Measurements from ENCODE around the gene SLC22A3. TPM values are rescaled to one million over a fixed set of nuclear protein-coding genes. Genes with fewer than 3 reads are reported as not detected.

The SLC22A3 gene
- total RNA-seq, 1 donor from 2014 or later: 0.18 TPM

DNA sequence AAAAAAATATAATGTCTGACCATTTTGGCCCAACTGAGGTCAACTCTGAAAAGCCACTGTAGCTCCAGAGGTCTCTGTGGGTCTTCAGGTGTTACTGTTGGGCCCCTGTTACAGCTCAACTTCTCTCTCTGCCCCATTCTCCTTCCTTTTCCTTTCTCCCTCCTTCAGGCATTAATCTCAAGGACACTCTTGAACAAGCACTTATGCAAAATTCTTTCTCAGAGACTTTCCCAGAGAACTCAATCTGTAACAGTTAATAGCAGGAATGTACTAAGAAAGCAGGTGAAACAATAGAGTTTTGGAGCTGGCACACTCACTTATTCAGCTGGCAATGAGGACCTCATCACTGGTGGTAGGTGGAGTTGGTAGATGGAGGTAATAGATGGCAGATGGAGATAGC lies 31.9 kb upstream of the SLC22A3 start:
- TF ChIP-seq, protein P1, sequence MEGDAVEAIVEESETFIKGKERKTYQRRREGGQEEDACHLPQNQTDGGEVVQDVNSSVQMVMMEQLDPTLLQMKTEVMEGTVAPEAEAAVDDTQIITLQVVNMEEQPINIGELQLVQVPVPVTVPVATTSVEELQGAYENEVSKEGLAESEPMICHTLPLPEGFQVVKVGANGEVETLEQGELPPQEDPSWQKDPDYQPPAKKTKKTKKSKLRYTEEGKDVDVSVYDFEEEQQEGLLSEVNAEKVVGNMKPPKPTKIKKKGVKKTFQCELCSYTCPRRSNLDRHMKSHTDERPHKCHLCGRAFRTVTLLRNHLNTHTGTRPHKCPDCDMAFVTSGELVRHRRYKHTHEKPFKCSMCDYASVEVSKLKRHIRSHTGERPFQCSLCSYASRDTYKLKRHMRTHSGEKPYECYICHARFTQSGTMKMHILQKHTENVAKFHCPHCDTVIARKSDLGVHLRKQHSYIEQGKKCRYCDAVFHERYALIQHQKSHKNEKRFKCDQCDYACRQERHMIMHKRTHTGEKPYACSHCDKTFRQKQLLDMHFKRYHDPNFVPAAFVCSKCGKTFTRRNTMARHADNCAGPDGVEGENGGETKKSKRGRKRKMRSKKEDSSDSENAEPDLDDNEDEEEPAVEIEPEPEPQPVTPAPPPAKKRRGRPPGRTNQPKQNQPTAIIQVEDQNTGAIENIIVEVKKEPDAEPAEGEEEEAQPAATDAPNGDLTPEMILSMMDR (IDR thresholded peaks at IDR 0.05; ENCODE audit: unreplicated experiment): no peak
- H3K9me3 Mint-ChIP-seq (ENCODE audit: unreplicated experiment): peaks cover 10% of the 10 kb centered on the region
- no peak overlapping the region for H3K4me3 Mint-ChIP-seq (ENCODE audit: unreplicated experiment)
- no peak overlapping the region for H3K27ac Mint-ChIP-seq (ENCODE audit: unreplicated experiment)
- DNase-seq (ENCODE audit: low spot score): no peak
- H3K4me1 Mint-ChIP-seq (ENCODE audit: unreplicated experiment): no peaks in the 10 kb centered on the region
- H3K27me3 Mint-ChIP-seq (ENCODE audit: unreplicated experiment): no peaks in the 10 kb centered on the region
- peaks cover 6% of the 10 kb centered on the region for H3K36me3 Mint-ChIP-seq (ENCODE audit: low read depth, unreplicated experiment)

DNA sequence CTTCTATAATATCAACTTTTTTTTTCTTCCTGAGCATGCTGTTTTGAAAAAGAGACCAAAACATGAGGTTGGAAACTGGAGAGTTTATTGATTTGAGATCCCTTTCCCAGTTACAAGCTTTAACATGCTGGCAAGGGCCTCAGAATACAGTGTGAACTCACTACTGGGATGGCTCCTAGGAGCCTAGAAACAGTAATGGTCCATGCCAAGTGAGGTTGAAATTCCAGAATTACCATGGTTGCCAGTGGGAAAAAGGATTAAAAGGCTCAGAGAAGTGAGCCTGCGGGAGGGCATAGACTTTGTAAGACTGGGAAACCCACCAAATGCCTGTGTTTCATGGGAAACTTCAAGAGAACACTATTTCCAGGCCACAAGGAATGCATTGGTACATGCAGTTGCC lies 28.9 kb upstream of the SLC22A3 start:
- H3K4me1 Mint-ChIP-seq (ENCODE audit: unreplicated experiment): no peaks in the 10 kb centered on the region
- no peaks in the 10 kb centered on the region for H3K27me3 Mint-ChIP-seq (ENCODE audit: unreplicated experiment)
- no peak for DNase-seq (ENCODE audit: low spot score)
- no peaks in the 10 kb centered on the region for H3K9me3 Mint-ChIP-seq (ENCODE audit: unreplicated experiment)
- no peak overlapping the region for H3K4me3 Mint-ChIP-seq (ENCODE audit: unreplicated experiment)
- H3K27ac Mint-ChIP-seq (ENCODE audit: unreplicated experiment): no peak overlapping the region
- H3K36me3 Mint-ChIP-seq (ENCODE audit: low read depth, unreplicated experiment): peaks cover 3% of the 10 kb centered on the region
- TF ChIP-seq, protein P1 (IDR thresholded peaks at IDR 0.05; ENCODE audit: unreplicated experiment): no peak

DNA sequence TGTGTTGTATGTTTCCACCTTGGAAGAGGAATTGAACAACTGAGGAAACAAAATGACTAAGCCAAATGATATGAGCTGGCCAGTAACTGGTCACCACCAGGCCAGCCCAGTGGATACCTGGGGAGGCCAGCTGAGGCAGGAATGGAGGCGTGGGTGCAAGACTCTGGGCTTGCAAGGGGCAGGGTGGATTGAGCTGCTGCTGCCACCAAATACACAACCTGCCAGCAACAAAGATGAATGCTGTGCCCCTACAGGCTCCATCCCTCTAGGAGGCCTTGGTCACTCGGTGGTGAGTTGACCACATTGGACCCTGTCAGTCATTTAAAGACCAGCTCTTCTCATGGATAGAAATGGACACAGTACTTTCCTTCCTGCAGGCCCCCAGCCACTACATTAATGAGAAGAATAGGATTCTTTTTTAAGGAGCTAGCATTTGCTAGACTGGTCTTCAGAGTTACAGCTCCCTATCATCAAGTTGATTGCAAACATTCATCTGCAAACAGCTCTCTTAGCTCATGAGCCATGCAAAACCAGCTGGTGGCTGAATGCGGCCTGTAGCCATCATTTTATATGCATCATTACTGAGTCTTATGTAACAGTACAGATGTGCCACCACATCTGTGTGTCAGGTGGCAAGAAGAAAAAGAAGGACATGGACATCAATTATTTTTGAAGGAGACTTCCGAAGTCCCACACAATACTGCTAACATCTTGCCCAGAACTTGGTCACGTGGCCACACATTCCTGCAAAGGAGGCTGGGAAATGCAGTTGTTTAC lies 26.3 kb upstream of the SLC22A3 start:
- peaks cover 3% of the 10 kb centered on the region for H3K36me3 Mint-ChIP-seq (ENCODE audit: low read depth, unreplicated experiment)
- TF ChIP-seq, protein P1 (IDR thresholded peaks at IDR 0.05; ENCODE audit: unreplicated experiment): no peak
- H3K27me3 Mint-ChIP-seq (ENCODE audit: unreplicated experiment): no peaks in the 10 kb centered on the region

DNA sequence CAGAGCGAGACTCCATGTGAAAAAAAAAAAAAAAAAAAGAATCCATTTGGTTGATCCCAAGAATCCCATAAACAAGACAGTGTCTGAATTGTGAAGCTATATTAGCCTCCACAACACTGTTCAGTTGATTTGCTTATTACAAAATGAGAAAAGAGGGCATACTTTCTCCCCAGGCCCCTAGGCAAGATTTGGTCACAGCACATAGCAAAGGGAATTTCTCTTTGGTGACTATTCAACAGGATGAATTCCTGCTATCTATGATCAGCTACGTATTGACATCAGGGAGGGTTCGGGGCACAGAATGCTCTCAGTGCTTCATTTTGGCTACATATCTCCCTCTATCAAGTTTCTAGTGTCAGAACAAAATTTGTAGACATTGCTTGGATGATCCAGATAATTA lies 20.2 kb upstream of the SLC22A3 start:
- Mint-ChIP-seq H3K4me1 (ENCODE audit: unreplicated experiment) (no peaks in the 10 kb centered on the region), H3K9me3 (ENCODE audit: unreplicated experiment) (no peaks in the 10 kb centered on the region), H3K36me3 (ENCODE audit: low read depth, unreplicated experiment) (no peaks in the 10 kb centered on the region), H3K27ac (ENCODE audit: unreplicated experiment) (no peak overlapping the region), H3K27me3 (ENCODE audit: unreplicated experiment) (no peaks in the 10 kb centered on the region), H3K4me3 (ENCODE audit: unreplicated experiment) (no peak overlapping the region)
- DNase-seq (ENCODE audit: low spot score): no peak
- TF ChIP-seq, protein P1 (IDR thresholded peaks at IDR 0.05; ENCODE audit: unreplicated experiment): no peak

More for the DNA sequence above, 26.3 kb upstream of the SLC22A3 start:
- H3K4me3 Mint-ChIP-seq (ENCODE audit: unreplicated experiment): no peak overlapping the region
- H3K9me3 Mint-ChIP-seq (ENCODE audit: unreplicated experiment): no peaks in the 10 kb centered on the region
- no peaks in the 10 kb centered on the region for H3K4me1 Mint-ChIP-seq (ENCODE audit: unreplicated experiment)
- no peak overlapping the region for H3K27ac Mint-ChIP-seq (ENCODE audit: unreplicated experiment)
- no peak for DNase-seq (ENCODE audit: low spot score)

GRCh38 chr6:160328447-160328846 lies 19.7 kb upstream of the SLC22A3 start:
- Mint-ChIP-seq H3K4me3 (ENCODE audit: unreplicated experiment) (no peak overlapping the region), H3K27me3 (ENCODE audit: unreplicated experiment) (no peaks in the 10 kb centered on the region), H3K27ac (ENCODE audit: unreplicated experiment) (no peak overlapping the region), H3K4me1 (ENCODE audit: unreplicated experiment) (no peaks in the 10 kb centered on the region), H3K36me3 (ENCODE audit: low read depth, unreplicated experiment) (no peaks in the 10 kb centered on the region), H3K9me3 (ENCODE audit: unreplicated experiment) (no peaks in the 10 kb centered on the region)
- TF ChIP-seq, protein P1 (IDR thresholded peaks at IDR 0.05; ENCODE audit: unreplicated experiment): no peak
- no peak for DNase-seq (ENCODE audit: low spot score)
